Measurements from ENCODE around the gene UGT1A5.

Gene UGT1A5

DNA sequence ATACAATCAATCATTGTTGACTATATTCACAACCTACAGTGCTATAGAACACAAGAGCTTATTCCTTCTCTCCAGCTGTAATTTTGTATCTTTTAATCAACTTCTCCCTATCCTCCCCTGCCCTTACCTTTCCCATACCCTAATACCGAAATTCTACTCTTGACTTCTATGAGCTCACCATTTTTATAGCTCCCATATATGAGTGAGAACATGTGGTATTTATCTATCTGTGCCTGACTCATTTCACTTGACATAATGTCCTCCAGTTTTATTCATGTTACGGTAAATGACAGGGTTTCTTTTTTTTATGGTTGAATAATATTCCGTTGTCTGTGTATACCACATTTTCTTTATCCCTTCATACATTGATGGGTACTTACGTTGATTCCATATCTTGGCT, 68.1 kb downstream of the UGT1A5 start:
- TF ChIP-seq, protein P1, sequence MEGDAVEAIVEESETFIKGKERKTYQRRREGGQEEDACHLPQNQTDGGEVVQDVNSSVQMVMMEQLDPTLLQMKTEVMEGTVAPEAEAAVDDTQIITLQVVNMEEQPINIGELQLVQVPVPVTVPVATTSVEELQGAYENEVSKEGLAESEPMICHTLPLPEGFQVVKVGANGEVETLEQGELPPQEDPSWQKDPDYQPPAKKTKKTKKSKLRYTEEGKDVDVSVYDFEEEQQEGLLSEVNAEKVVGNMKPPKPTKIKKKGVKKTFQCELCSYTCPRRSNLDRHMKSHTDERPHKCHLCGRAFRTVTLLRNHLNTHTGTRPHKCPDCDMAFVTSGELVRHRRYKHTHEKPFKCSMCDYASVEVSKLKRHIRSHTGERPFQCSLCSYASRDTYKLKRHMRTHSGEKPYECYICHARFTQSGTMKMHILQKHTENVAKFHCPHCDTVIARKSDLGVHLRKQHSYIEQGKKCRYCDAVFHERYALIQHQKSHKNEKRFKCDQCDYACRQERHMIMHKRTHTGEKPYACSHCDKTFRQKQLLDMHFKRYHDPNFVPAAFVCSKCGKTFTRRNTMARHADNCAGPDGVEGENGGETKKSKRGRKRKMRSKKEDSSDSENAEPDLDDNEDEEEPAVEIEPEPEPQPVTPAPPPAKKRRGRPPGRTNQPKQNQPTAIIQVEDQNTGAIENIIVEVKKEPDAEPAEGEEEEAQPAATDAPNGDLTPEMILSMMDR (IDR thresholded peaks at IDR 0.05; ENCODE audit: low read depth, low read length, missing control alignments): no peak
- DNase-seq (ENCODE audit: low read depth): no peak
- H3K4me3 ChIP-seq (ENCODE audit: low read depth, low read length): no peak overlapping the region

DNA sequence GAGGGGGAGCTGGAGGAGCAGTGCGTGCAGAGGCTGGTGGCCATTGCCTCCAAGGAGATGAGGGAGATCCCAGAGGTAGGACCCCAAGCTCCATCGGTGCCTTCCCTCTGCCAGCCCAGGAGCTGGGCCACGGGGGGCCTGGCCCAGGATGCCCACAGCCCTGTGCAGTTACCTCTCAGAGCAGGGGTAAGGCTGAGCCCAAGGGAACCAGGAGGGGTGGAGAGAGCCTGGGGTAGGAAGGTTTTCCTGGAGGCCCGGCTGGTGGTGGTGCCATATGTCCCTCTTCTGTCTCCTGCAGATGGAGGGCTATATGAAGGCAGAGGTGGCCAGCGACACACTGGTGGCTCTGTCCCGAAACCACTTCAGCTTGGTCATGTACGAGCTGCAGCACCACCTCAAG, 76.8 kb downstream of the UGT1A5 start:
- no peak overlapping the region for H3K4me3 ChIP-seq (ENCODE audit: low read depth, low read length)
- TF ChIP-seq, protein P1 (IDR thresholded peaks at IDR 0.05; ENCODE audit: low read depth, low read length, missing control alignments): no peak
- no peak for DNase-seq (ENCODE audit: low read depth)

DNA sequence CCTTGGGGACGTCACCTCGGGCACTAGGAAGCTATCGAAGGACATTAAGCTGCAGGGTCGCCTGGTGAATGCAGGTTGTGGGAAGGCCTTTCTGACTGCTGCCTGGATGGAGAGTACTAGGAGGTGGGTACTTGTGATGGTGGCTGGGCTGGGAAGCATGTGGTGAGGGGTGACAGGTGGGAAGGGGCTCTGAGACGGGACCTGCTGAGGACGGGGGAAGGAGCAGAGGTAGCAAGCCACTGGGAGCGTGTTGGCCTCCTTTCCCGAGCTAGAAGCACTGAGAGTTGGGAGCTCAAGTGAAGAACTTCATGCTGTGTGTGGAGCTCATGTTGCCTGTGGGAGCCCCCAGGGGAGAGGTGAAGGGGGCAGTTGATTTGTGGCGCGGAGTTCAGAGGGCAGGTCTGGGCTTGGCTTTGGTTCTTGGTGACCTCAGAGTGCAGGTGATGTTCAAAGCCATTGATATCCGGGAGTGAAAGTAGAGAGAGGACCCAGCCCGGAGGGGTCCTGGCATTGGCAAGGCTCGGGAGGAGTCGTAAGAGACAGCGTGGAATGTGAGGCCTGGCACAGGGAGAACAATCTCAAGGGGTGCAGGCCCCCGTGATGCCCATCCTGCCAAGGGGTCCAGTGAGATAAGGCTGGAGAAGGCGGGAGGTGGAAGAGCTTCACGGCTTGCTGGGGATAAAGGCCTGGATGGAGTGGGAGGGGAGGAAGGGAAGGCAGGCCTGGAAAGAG, 78.6 kb downstream of the UGT1A5 start:
- TF ChIP-seq, protein P1 (IDR thresholded peaks at IDR 0.05; ENCODE audit: low read depth, low read length, missing control alignments): no peak
- no peak overlapping the region for H3K4me3 ChIP-seq (ENCODE audit: low read depth, low read length)
- no peak for DNase-seq (ENCODE audit: low read depth)

DNA sequence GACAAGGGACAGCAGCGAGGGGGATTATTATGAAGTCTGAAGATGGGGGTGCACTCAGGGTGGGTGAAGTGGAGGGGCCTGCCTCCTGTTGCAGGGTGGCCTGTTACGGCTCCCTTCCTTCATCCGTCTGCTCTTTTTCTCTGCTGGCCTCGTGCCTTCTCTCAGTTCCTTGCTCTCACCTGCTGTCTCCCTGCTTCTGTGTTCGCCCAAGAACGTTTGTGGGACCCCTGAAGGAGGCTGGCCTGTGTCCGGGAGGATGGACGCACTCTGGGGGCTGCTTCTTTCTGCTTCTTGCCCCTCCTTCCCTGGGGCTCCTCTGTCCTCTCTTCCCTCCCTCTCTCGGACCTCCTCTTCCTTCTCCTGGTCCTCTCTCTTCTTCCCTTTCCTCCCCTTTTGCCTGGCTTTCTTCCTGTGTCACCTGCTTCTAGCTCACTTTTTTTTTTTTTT, 79.2 kb downstream of the UGT1A5 start:
- TF ChIP-seq, protein P1 (IDR thresholded peaks at IDR 0.05; ENCODE audit: low read depth, low read length, missing control alignments): no peak
- H3K4me3 ChIP-seq (ENCODE audit: low read depth, low read length): no peak overlapping the region
- DNase-seq (ENCODE audit: low read depth): no peak

DNA sequence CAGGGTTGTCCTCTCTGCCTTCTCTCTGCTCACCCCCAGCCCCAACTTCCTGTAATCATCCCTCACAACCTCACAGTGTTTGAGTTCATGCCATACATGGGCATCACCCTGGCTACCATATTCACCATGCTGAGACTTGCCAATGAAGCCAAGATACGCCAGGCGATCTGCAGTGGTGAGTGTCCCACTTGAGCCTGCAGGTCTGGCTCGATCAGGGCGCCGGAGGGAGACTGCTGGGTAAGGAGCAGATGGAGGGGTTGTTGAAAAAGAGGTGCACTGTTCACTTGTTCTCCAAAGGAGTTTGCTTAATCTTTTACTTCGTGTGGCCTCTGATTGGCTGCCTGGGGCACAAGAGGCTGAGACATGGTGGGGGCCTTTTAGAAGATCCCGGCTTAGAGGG, 80.0 kb downstream of the UGT1A5 start:
- TF ChIP-seq, protein P1 (IDR thresholded peaks at IDR 0.05; ENCODE audit: low read depth, low read length, missing control alignments): no peak
- no peak overlapping the region for H3K4me3 ChIP-seq (ENCODE audit: low read depth, low read length)
- no peak for DNase-seq (ENCODE audit: low read depth)

DNA sequence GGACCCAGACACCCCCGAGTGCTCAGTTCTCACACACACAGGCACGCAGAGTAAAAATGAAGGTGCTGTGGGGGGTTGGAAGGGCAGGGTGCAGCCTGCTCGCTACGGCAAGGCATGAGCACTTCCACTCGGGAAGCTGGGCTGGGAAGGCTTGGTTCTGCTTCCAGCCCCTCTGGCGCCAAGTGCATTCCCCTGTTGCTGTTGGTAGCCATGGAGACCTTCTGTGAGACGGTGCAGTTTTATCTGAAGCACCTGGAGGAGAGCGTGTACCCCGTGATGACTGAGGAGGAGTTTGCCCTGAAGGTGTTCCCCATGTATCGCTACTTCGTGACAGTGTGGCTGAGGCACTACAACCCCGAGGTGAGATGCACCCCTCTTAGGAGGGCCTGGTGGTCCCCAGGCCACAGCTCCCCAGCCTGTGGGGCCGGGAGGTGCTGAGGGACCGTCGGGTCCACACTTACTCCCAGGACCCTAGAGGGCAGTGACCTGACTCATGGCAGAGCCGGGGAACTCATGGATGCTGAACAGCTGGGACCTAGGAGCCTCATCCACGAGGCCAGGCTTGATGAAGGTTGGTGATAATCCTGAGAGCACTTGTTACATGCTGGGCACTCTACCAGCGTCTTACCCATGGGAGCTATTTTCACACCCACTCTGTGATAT, 80.9 kb downstream of the UGT1A5 start:
- DNase-seq (ENCODE audit: low read depth): no peak
- TF ChIP-seq, protein P1 (IDR thresholded peaks at IDR 0.05; ENCODE audit: low read depth, low read length, missing control alignments): no peak
- H3K4me3 ChIP-seq (ENCODE audit: low read depth, low read length): no peak overlapping the region

Measured in GM12864 (cell line).